Measurements from ENCODE around the gene PDZK1IP1. TPM values are rescaled to one million over a fixed set of nuclear protein-coding genes. Genes with fewer than 3 reads are reported as not detected.

PDZK1IP1 gene, protein sequence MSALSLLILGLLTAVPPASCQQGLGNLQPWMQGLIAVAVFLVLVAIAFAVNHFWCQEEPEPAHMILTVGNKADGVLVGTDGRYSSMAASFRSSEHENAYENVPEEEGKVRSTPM
- total RNA-seq: not detected
- 100 to 1,000 TPM in 1 of 3 donors, 10 to 100 TPM in 2; 31.9 to 291 (median 35.4) TPM for polyA plus RNA-seq

DNA sequence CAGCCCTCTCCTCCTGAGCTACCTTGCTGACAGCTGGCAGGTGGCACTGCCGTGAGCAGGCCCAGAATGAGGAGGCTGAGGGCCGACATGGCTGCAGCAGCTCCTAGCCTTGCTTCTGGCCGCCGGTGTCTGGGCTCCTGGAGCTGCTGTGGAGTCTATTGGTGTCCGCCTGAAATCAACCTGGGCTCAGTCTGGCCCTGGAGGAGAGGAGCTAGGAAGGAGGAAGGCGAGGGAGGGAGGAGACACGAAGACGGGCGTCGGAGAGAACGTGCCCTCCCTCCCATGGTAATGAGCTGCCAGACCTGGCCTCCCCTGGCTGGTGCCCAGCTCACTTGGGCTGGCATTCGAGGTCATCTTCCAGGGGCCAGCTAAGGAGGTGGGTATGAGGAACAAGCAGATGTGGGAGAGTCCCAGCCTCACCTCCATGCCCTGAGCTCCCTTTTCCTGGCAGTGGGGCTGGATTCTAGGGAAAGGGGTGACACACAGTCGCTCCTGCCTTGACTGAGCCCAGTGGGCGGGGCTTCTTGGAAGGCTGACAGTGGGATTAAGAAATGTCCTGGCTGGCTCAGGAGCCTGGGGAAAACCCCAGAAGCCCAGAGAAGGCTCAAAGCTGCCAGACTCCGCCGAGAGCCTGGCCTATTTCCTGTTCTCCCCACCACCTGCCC is at the start of gene PDZK1IP1:
TSS of gene PDZK1IP1 (minus strand) at position 193 of the 665 bp plus-strand sequence. CDS start at position 89, 104 bp downstream.
- peaks cover 0 to 21% (median 17%) of the 10 kb centered on the region in 4 donors for H3K4me1 ChIP-seq
- no peaks in the 10 kb centered on the region for H3K27me3 ChIP-seq
- 11 to 58% methylated on average over 16 of the region's 16 CpGs for WGBS, 2 donors
- H3K36me3 ChIP-seq: no peaks in the 10 kb centered on the region
- intact Hi-C loops (cut with DNase I): loop anchor here (5.0 kb wide), 2 partner anchors 247 to 522 kb away; partner anchors contain the start of gene FOXD2
- peak within 1 kb of the TSS in 3 of 4 donors; percentile 3 to 30 (median 12) for H3K27ac ChIP-seq
- peak; percentile 89 for DNase-seq
- no peaks in the 10 kb centered on the region for H3K9me3 ChIP-seq
- H3K4me3 ChIP-seq: no peak within 1 kb of the TSS
- TF ChIP-seq, protein P1, sequence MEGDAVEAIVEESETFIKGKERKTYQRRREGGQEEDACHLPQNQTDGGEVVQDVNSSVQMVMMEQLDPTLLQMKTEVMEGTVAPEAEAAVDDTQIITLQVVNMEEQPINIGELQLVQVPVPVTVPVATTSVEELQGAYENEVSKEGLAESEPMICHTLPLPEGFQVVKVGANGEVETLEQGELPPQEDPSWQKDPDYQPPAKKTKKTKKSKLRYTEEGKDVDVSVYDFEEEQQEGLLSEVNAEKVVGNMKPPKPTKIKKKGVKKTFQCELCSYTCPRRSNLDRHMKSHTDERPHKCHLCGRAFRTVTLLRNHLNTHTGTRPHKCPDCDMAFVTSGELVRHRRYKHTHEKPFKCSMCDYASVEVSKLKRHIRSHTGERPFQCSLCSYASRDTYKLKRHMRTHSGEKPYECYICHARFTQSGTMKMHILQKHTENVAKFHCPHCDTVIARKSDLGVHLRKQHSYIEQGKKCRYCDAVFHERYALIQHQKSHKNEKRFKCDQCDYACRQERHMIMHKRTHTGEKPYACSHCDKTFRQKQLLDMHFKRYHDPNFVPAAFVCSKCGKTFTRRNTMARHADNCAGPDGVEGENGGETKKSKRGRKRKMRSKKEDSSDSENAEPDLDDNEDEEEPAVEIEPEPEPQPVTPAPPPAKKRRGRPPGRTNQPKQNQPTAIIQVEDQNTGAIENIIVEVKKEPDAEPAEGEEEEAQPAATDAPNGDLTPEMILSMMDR (IDR thresholded peaks at IDR 0.05): no peak
- TF ChIP-seq EP300 (IDR thresholded peaks at IDR 0.05): no peak
- peak in 1 of 4 donors; percentile 13 for TF ChIP-seq POLR2AphosphoS5 (IDR thresholded peaks at IDR 0.05)
- TF ChIP-seq POLR2A (IDR thresholded peaks at IDR 0.05): no peak

DNA sequence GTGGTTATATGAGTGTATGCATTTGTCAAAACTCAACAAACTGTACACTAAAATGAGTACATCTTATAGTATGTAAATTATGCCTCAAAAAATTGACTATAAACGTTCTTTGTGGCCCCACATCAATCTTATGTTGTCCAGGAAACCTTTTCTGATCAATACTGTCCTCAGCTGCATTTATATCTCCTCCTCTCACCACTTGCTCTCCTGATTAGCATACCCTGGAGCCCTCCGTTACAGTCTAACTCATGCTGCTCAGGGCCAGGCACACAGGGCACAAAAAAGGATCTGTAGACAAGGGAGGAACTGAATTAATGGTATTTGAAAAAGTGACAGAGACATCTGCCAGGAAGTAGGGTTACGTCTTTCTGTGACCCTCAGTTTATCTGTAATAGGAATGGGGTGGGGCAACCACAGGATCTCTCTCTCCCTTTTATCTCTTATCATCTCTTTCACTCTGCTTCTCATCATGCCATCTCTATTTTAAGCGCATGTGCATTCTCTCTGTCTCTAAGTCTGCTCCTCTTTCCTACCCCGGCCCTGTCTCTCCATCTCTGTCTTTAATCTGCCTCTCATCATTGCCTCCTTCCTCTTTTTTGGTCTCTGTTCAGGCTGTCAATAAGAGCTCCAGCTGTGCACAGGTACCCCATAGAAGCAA is 49.2 kb upstream of the PDZK1IP1 start:
- intact Hi-C loops (cut with DNase I): no loop called here
- H3K27me3 ChIP-seq: peaks cover 0 to 58% (median 1%) of the 10 kb centered on the region in 3 donors
- TF ChIP-seq, protein P1 (IDR thresholded peaks at IDR 0.05): no peak
- TF ChIP-seq EP300 (IDR thresholded peaks at IDR 0.05): no peak
- TF ChIP-seq POLR2AphosphoS5 (IDR thresholded peaks at IDR 0.05): no peak
- no peak for TF ChIP-seq POLR2A (IDR thresholded peaks at IDR 0.05)
- no peaks in the 10 kb centered on the region for H3K36me3 ChIP-seq
- no peak overlapping the region for H3K4me3 ChIP-seq
- 64% methylated on average over 5 of the region's 5 CpGs for WGBS, 2 donors
- no peaks in the 10 kb centered on the region for H3K9me3 ChIP-seq
- DNase-seq: no peak
- H3K27ac ChIP-seq: no peak overlapping the region
- H3K4me1 ChIP-seq: no peaks in the 10 kb centered on the region

DNA sequence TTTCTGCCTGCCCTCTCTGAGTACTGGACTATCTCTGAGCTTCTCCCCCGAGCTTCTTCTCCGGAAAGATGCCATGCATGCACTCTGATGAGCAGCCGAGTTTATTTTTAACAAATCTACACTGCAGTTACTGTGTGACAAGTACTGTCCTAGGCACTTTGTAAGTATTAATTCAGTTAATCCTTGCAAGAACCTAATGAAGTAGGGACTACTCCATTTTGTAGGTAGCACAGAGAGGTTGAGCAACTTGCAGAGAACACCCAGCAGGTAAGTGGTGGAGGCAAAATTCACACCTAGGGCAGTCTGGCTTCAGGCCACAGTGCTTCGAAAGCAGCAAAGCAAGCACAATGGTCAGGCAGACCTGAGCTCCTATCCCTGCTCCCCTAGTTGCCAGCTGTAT is 46.0 kb upstream of the PDZK1IP1 start:
- Histone ChIP-seq H3K27ac (no peak overlapping the region), H3K27me3 (peaks cover 22 to 76% (median 33%) of the 10 kb centered on the region in 3 donors)
- intact Hi-C loops (cut with DNase I): no loop called here

DNA sequence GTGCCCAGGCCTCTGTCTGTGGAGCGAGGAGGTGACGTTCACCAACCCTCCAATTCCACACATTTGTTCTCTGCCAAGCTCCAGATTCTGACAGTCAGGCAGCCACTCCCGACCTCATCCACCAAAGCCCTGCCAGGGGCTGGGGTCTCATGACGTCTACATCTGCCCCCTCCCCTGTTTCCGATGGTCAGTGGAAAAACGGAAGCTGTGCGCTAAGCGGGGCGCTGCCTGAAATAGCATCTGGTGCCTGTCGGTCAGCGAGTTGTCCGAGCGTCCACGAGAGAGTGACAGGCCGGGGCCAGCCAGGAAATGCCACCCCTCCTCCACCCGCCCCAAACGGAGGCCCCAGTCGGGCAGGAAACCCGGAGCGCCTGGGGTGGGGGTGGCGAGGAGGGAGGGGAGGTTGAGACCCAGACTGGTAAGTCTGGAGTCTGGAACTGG is 45.4 kb upstream of the PDZK1IP1 start:
- H3K27ac ChIP-seq: no peak overlapping the region

More for the DNA sequence above, 46.0 kb upstream of the PDZK1IP1 start:
- WGBS, 2 donors: 72 to 87% methylated on average over 4 of the region's 4 CpGs
- Histone ChIP-seq H3K36me3 (no peaks in the 10 kb centered on the region), H3K4me3 (no peak overlapping the region), H3K9me3 (no peaks in the 10 kb centered on the region), H3K4me1 (peaks cover 0 to 17% (median 16%) of the 10 kb centered on the region in 4 donors)
- DNase-seq: no peak
- TF ChIP-seq, protein P1 (IDR thresholded peaks at IDR 0.05): no peak
- TF ChIP-seq POLR2AphosphoS5 (IDR thresholded peaks at IDR 0.05) (no peak), POLR2A (IDR thresholded peaks at IDR 0.05) (no peak), EP300 (IDR thresholded peaks at IDR 0.05) (no peak)

More for the DNA sequence above, 45.4 kb upstream of the PDZK1IP1 start:
- Histone ChIP-seq H3K36me3 (no peaks in the 10 kb centered on the region), H3K27me3 (peaks cover 28 to 82% (median 38%) of the 10 kb centered on the region in 3 donors), H3K4me3 (no peak overlapping the region), H3K9me3 (no peaks in the 10 kb centered on the region), H3K4me1 (peaks cover 0 to 22% (median 20%) of the 10 kb centered on the region in 4 donors)
- TF ChIP-seq POLR2AphosphoS5 (IDR thresholded peaks at IDR 0.05) (no peak), POLR2A (IDR thresholded peaks at IDR 0.05) (no peak), EP300 (IDR thresholded peaks at IDR 0.05) (no peak)
- TF ChIP-seq, protein P1 (IDR thresholded peaks at IDR 0.05): no peak
- intact Hi-C loops (cut with DNase I): no loop called here
- no peak for DNase-seq
- WGBS, 2 donors: 29 to 72% methylated on average over 21 of the region's 21 CpGs
